T-cell (primary cell): ENCODE results near the gene EYA2. TPM values are rescaled to one million over a fixed set of nuclear protein-coding genes. Genes with fewer than 3 reads are reported as not detected.

ENCODE experiments used
- ATAC-seq, 4 experiments: fragments of 200-7000 bp in 3 of 4; fragments of 150-1000 bp in 1 of 4; cut with Tn5 transposase; replicated peaks in 1 of 4; 1 replicate in 3 of 4; 2 replicates in 1 of 4; pipeline ENCODE4 v1.10.0; 2021; ENCODE audit warnings: moderate library complexity in 3 of 4, mild to moderate bottlenecking in 2 of 4, moderate number of reproducible peaks in 1 of 4
- CTCF ChIA-PET, 2 donors: fragments of 300-600 bp; sonication (Branson Sonifier 250); formaldehyde crosslinking; loops; one replicate each; lab custom pipeline; 2022; ENCODE audit warnings: antibody characterized with exemption in 2 of 2; lab: Charles Lee
- POLR2A ChIA-PET, 2 donors: fragments of 300-600 bp; sonication (Branson Sonifier 250); formaldehyde crosslinking; loops; one replicate each; lab custom pipeline; 2022; ENCODE audit warnings: antibody characterized with exemption in 2 of 2; lab: Charles Lee
- DNase-seq, 35 experiments: peaks; one replicate each; pipeline versions ENCODE4 v3.0.0 to v3.0.0-alpha.2; 2013 to 2023
- H3K27ac ChIP-seq: one replicate; pipeline ENCODE4 v1.5.1; 2013; ENCODE audit warnings: low read length
- H3K27me3 ChIP-seq, 2 experiments: replicated peaks in 1 of 2; 1 replicate in 1 of 2; 2 replicates in 1 of 2; pipeline versions ENCODE4 v1.6.1 to v1.7.0; 2013; ENCODE audit warnings: low read length in 1 of 2, mixed read lengths in 1 of 2; ENCODE audit not compliant: control insufficient read depth in 2 of 2, insufficient read depth in 2 of 2; ENCODE audit errors: extremely low read depth in 1 of 2
- H3K36me3 ChIP-seq, 2 donors: 1 replicate in 1 of 2; 2 replicates in 1 of 2; pipeline versions ENCODE4 v1.6.1 to v1.7.0; 2013; ENCODE audit warnings: low read length in 1 of 2; ENCODE audit not compliant: control insufficient read depth in 2 of 2, insufficient read depth in 1 of 2; ENCODE audit errors: extremely low read depth in 1 of 2
- H3K4me1 ChIP-seq, 2 experiments: 1 replicate in 1 of 2; 2 replicates in 1 of 2; pipeline versions ENCODE4 v1.6.1 to v1.7.0; 2013; ENCODE audit warnings: low read length in 2 of 2, mixed read lengths in 1 of 2; ENCODE audit not compliant: insufficient read depth in 2 of 2, control insufficient read depth in 1 of 2; ENCODE audit errors: extremely low read depth in 1 of 2
- H3K4me3 ChIP-seq, 2 donors: 1 replicate in 1 of 2; 2 replicates in 1 of 2; pipeline versions ENCODE4 v1.5.1 to v1.7.0; 2013; ENCODE audit warnings: mild to moderate bottlenecking in 2 of 2, low read length in 1 of 2, moderate library complexity in 1 of 2; ENCODE audit not compliant: control insufficient read depth in 1 of 2; ENCODE audit errors: extremely low read depth in 1 of 2
- H3K9me3 ChIP-seq: 2 replicates; pipeline ENCODE4 v1.7.0; 2013
- H3K27ac Mint-ChIP-seq, 2 donors: one replicate each; pipeline ENCODE4 v1.8.0; 2020 to 2021; ENCODE audit warnings: mild to moderate bottlenecking in 2 of 2, mixed read lengths in 2 of 2
- H3K27me3 Mint-ChIP-seq, 2 donors: one replicate each; pipeline ENCODE4 v1.8.0; 2021 to 2022; ENCODE audit warnings: mixed read lengths in 2 of 2
- H3K36me3 Mint-ChIP-seq: one replicate; pipeline ENCODE4 v1.8.0; 2021; ENCODE audit warnings: mixed read lengths
- H3K4me1 Mint-ChIP-seq, 3 donors: one replicate each; pipeline ENCODE4 v1.8.0; 2020 to 2022; ENCODE audit warnings: mixed read lengths in 3 of 3, mild to moderate bottlenecking in 1 of 3
- H3K4me3 Mint-ChIP-seq, 3 donors: one replicate each; pipeline ENCODE4 v1.8.0; 2020 to 2022; ENCODE audit warnings: mild to moderate bottlenecking in 3 of 3, mixed read lengths in 3 of 3, moderate library complexity in 3 of 3
- H3K9me3 Mint-ChIP-seq, 3 donors: one replicate each; pipeline ENCODE4 v1.8.0; 2020 to 2022; ENCODE audit warnings: mixed read lengths in 3 of 3
- WGBS: methylation state at CpG from one replicate; pipeline ENCODE4 v1.1.5; 2013; ENCODE audit warnings: missing lambda C conversion rate; ENCODE audit not compliant: insufficient coverage; 5-methylcytosine and 5-hydroxymethylcytosine counted together
- total RNA-seq, 35 experiments: library from RNA in 6 of 35; stranded (reverse) in 6 of 35; fragments of 120-200 nt in 1 of 35; gene quantifications; one replicate each; pipeline versions ENCODE4 v1.2.1 to v1.2.4 and lab custom pipeline; 2013 to 2026

The EYA2 gene
- total RNA-seq, 5 donors from 2014 or later (not counting 1 experiment from before 2014, with no cell fraction given): not detected

- peaks cover 0 to 10% of the 10 kb centered on the region in 2 experiments for H3K4me1 ChIP-seq
- ATAC-seq: no peak
- H3K27me3 ChIP-seq: peaks cover 0 to 39% of the 10 kb centered on the region in 2 experiments
- no peak overlapping the region for H3K27ac ChIP-seq
- ChIA-PET POLR2A (no interaction called here), CTCF (no interaction called here)
- no peaks in the 10 kb centered on the region for H3K36me3 ChIP-seq
- Mint-ChIP-seq H3K27ac (no peak overlapping the region), H3K4me1 (peaks cover 8 to 18% (median 12%) of the 10 kb centered on the region in 3 donors), H3K9me3 (no peaks in the 10 kb centered on the region), H3K36me3 (no peaks in the 10 kb centered on the region), H3K27me3 (peaks cover 14 to 20% of the 10 kb centered on the region in 2 donors), H3K4me3 (no peak overlapping the region)
- no peak overlapping the region for H3K4me3 ChIP-seq
- H3K9me3 ChIP-seq: no peaks in the 10 kb centered on the region
- no CpG with 5 or more reads among the region's 1 CpG for WGBS
- no peak for DNase-seq
These were observed 296.5 kb downstream of the EYA2 start for GRCh38 chr20:47191074-47191673.

- peaks cover 14 to 20% of the 10 kb centered on the region in 2 donors for H3K27me3 Mint-ChIP-seq
- POLR2A ChIA-PET: no interaction called here
- DNase-seq (no peak), ATAC-seq (no peak)
- 20% methylated on average over 1 of the region's 3 CpGs for WGBS
- Histone ChIP-seq H3K36me3 (no peaks in the 10 kb centered on the region), H3K4me3 (no peak overlapping the region), H3K27ac (no peak overlapping the region), H3K4me1 (peaks cover 0 to 15% of the 10 kb centered on the region in 2 experiments), H3K27me3 (peaks cover 0 to 40% of the 10 kb centered on the region in 2 experiments), H3K9me3 (no peaks in the 10 kb centered on the region)
- CTCF ChIA-PET: no interaction called here
- H3K4me1 Mint-ChIP-seq: peaks cover 12 to 24% (median 13%) of the 10 kb centered on the region in 3 donors
- H3K27ac Mint-ChIP-seq: no peak overlapping the region
- H3K36me3 Mint-ChIP-seq: no peaks in the 10 kb centered on the region
- H3K4me3 Mint-ChIP-seq: no peak overlapping the region
- no peaks in the 10 kb centered on the region for H3K9me3 Mint-ChIP-seq
These were observed 297.3 kb downstream of the EYA2 start for GRCh38 chr20:47191956-47192355.

GRCh38 chr20:47195573-47195972, 300.9 kb downstream of the EYA2 start:
- H3K4me1 ChIP-seq: peaks cover 0 to 5% of the 10 kb centered on the region in 2 experiments
- WGBS: 79% methylated on average over 8 of the region's 9 CpGs
- no peak overlapping the region for H3K4me3 ChIP-seq
- no peak overlapping the region for H3K27ac ChIP-seq
- H3K9me3 Mint-ChIP-seq: no peaks in the 10 kb centered on the region
- H3K36me3 ChIP-seq: no peaks in the 10 kb centered on the region
- peaks cover 3 to 8% of the 10 kb centered on the region in 2 donors for H3K27me3 Mint-ChIP-seq
- H3K27ac Mint-ChIP-seq: no peak overlapping the region
- ChIA-PET CTCF (interaction anchor here in 1 of 2 donors (0.6 kb wide), 1 partner anchor 191 kb away, joined by 4 read pairs; no protein-coding TSS in a partner anchor), POLR2A (no interaction called here)
- no peaks in the 10 kb centered on the region for H3K9me3 ChIP-seq
- no peak overlapping the region for H3K4me3 Mint-ChIP-seq
- DNase-seq (no peak), ATAC-seq (no peak)
- no peaks in the 10 kb centered on the region for H3K36me3 Mint-ChIP-seq
- peaks cover 5 to 7% (median 7%) of the 10 kb centered on the region in 3 donors for H3K4me1 Mint-ChIP-seq
- peaks cover 0 to 18% of the 10 kb centered on the region in 2 experiments for H3K27me3 ChIP-seq

- Mint-ChIP-seq H3K4me1 (peaks cover 5 to 7% (median 7%) of the 10 kb centered on the region in 3 donors), H3K9me3 (no peaks in the 10 kb centered on the region), H3K27ac (no peak overlapping the region), H3K36me3 (no peaks in the 10 kb centered on the region), H3K27me3 (peaks cover 3 to 8% of the 10 kb centered on the region in 2 donors), H3K4me3 (peak overlapping the region in 1 of 3 donors; percentile 13)
- H3K27me3 ChIP-seq: peaks cover 0 to 18% of the 10 kb centered on the region in 2 experiments
- H3K27ac ChIP-seq: no peak overlapping the region
- peaks cover 0 to 5% of the 10 kb centered on the region in 2 experiments for H3K4me1 ChIP-seq
- no peak overlapping the region for H3K4me3 ChIP-seq
- ChIA-PET CTCF (interaction anchor here in 1 of 2 donors (0.5 to 1.6 kb wide), 6 partner anchors 9 to 424 kb away, joined by 3 to 17 read pairs (median 4); no protein-coding TSS in a partner anchor), POLR2A (no interaction called here)
- H3K9me3 ChIP-seq: no peaks in the 10 kb centered on the region
- no peaks in the 10 kb centered on the region for H3K36me3 ChIP-seq
- ATAC-seq: peak; percentile 58 to 75 (median 69)
- 32% methylated on average over 30 of the region's 34 CpGs for WGBS
- DNase-seq: peak; percentile 22 to 80 (median 60)
These were observed 301.7 kb downstream of the EYA2 start for GRCh38 chr20:47196091-47197081.

- Mint-ChIP-seq H3K4me1 (peaks cover 5 to 7% (median 7%) of the 10 kb centered on the region in 3 donors), H3K36me3 (no peaks in the 10 kb centered on the region), H3K9me3 (no peaks in the 10 kb centered on the region), H3K27ac (no peak overlapping the region), H3K27me3 (peaks cover 3 to 4% of the 10 kb centered on the region in 2 donors), H3K4me3 (no peak overlapping the region)
- DNase-seq (no peak), ATAC-seq (no peak)
- ChIA-PET POLR2A (no interaction called here), CTCF (interaction anchor here in 1 of 2 donors (1.2 kb wide), 2 partner anchors 12 to 185 kb away, joined by 5 to 8 read pairs; no protein-coding TSS in a partner anchor)
- Histone ChIP-seq H3K36me3 (no peaks in the 10 kb centered on the region), H3K9me3 (no peaks in the 10 kb centered on the region), H3K27me3 (peaks cover 0 to 14% of the 10 kb centered on the region in 2 experiments), H3K4me1 (peaks cover 0 to 5% of the 10 kb centered on the region in 2 experiments), H3K27ac (no peak overlapping the region), H3K4me3 (no peak overlapping the region)
- WGBS: 17% methylated on average over 1 of the region's 3 CpGs
These were observed 303.6 kb downstream of the EYA2 start for GRCh38 chr20:47198254-47198671.

- POLR2A ChIA-PET: no interaction called here
- no peak overlapping the region for H3K4me3 ChIP-seq
- no peaks in the 10 kb centered on the region for H3K9me3 ChIP-seq
- peaks cover 0 to 5% of the 10 kb centered on the region in 2 experiments for H3K4me1 ChIP-seq
- peaks cover 5 to 7% (median 7%) of the 10 kb centered on the region in 3 donors for H3K4me1 Mint-ChIP-seq
- no CpG with 5 or more reads among the region's 14 CpGs for WGBS
- H3K27me3 Mint-ChIP-seq: peaks cover 3 to 4% of the 10 kb centered on the region in 2 donors
- CTCF ChIA-PET: interaction anchor here (0.7 to 1.2 kb wide), 4 partner anchors 11 to 1696 kb away, joined by 3 to 8 read pairs (median 4); no protein-coding TSS in a partner anchor
- no peaks in the 10 kb centered on the region for H3K36me3 ChIP-seq
- no peaks in the 10 kb centered on the region for H3K9me3 Mint-ChIP-seq
- H3K27ac Mint-ChIP-seq: no peak overlapping the region
- peaks cover 0 to 12% of the 10 kb centered on the region in 2 experiments for H3K27me3 ChIP-seq
- ATAC-seq: no peak
- H3K27ac ChIP-seq: no peak overlapping the region
- no peak for DNase-seq
- H3K4me3 Mint-ChIP-seq: no peak overlapping the region
- no peaks in the 10 kb centered on the region for H3K36me3 Mint-ChIP-seq
These were observed 304.4 kb downstream of the EYA2 start for GRCh38 chr20:47198996-47199552.
